HepG2 (cell line): ENCODE measurements around the gene AHNAK. TPM values are rescaled to one million over a fixed set of nuclear protein-coding genes. Genes with fewer than 3 reads are reported as not detected.

ENCODE experiments used
- ATAC-seq: fragments of 200-7000 bp; cut with Tn5 transposase; 3 replicates; pipeline ENCODE4 v1.9.1; 2020; ENCODE audit warnings: mild to moderate bottlenecking, moderate library complexity
- BruUV-seq: library from RNA; stranded (reverse); fragments of 400-500 nt; replicated peaks from 2 replicates; lab custom pipeline; 2021; lab: Mats Ljungman, UMichigan
- CTCF ChIA-PET: fragments of 300-600 bp; formaldehyde crosslinking; extraction: SDS; loops from one replicate; lab custom pipeline; 2021; ENCODE audit warnings: low total read pairs, inconsistent platforms, low intra/inter-chr PET ratio; lab: Yijun Ruan, JAX
- POLR2A ChIA-PET: fragments of 350-600 bp; sonication (Branson Sonifier 250); formaldehyde crosslinking; loops from one replicate; lab custom pipeline; 2020; ENCODE audit warnings: antibody characterized with exemption, inconsistent platforms; lab: Yijun Ruan, JAX
- DNase-seq: peaks from one replicate; pipeline ENCODE4 v3.0.0-alpha.2; 2015; ENCODE audit warnings: low spot score
- FAIRE-seq: peaks from 3 replicates; lab custom pipeline; 2011; peaks lifted over from hg19 to GRCh38; lab: Jason Lieb, UNC
- H2AFZ ChIP-seq: one replicate; pipeline ENCODE4 v1.6.1; 2011; ENCODE audit warnings: low read length, inconsistent platforms
- H3K27ac ChIP-seq: fragments of 300-600 bp; 3 replicates; pipeline ENCODE4 v1.8.0; 2011; ENCODE audit warnings: mixed run types, mild to moderate bottlenecking, mixed read lengths, low read length, inconsistent platforms; ENCODE audit not compliant: insufficient read depth; ENCODE audit errors: extremely low read length
- H3K27me3 ChIP-seq, 2 experiments: fragments of 200-600 bp in 1 of 2; 2 replicates in 1 of 2; 3 replicates in 1 of 2; pipeline versions ENCODE4 v1.6.0 to v1.8.0; 2011; ENCODE audit warnings: low read length in 2 of 2, mild to moderate bottlenecking in 2 of 2, moderate library complexity in 2 of 2, inconsistent platforms in 1 of 2; ENCODE audit not compliant: insufficient read depth in 2 of 2, control insufficient read depth in 1 of 2
- H3K36me3 ChIP-seq, 2 experiments: fragments of 200-600 bp in 1 of 2; replicated peaks in 1 of 2; 2 replicates in 1 of 2; 3 replicates in 1 of 2; pipeline versions ENCODE4 v1.5.1 to v1.8.0; 2011; ENCODE audit warnings: low read length in 2 of 2, inconsistent platforms in 1 of 2; ENCODE audit not compliant: insufficient read depth in 2 of 2, control insufficient read depth in 1 of 2
- H3K4me1 ChIP-seq: 2 replicates; pipeline ENCODE4 v1.5.1; 2012; ENCODE audit warnings: low read length, inconsistent platforms; ENCODE audit not compliant: insufficient read depth
- H3K4me2 ChIP-seq: 2 replicates; pipeline ENCODE4 v1.6.0; 2011; ENCODE audit warnings: low read depth, low read length, inconsistent platforms
- H3K4me3 ChIP-seq, 3 experiments: fragments of 200-600 bp in 1 of 3; sonication (generic), shearing (Covaris generic) in 1 of 3; replicated peaks in 1 of 3; 2 replicates each; pipeline ENCODE4 v1.5.1; 2011 to 2016; ENCODE audit warnings: low read length in 3 of 3, inconsistent platforms in 2 of 3, low read depth in 2 of 3, mild to moderate bottlenecking in 2 of 3, control low read depth in 1 of 3, mixed read lengths in 1 of 3; ENCODE audit not compliant: insufficient read depth in 1 of 3
- H3K79me2 ChIP-seq: one replicate; pipeline ENCODE4 v1.6.1; 2011; ENCODE audit warnings: low read length, inconsistent platforms; ENCODE audit not compliant: insufficient read depth
- H3K9ac ChIP-seq: 2 replicates; pipeline ENCODE4 v1.6.0; 2011; ENCODE audit warnings: mild to moderate bottlenecking, low read depth, low read length, inconsistent platforms; ENCODE audit not compliant: insufficient read depth
- H3K9me3 ChIP-seq: 2 replicates; pipeline ENCODE4 v1.5.1; 2012; ENCODE audit warnings: mild to moderate bottlenecking, low read length
- H4K20me1 ChIP-seq: 2 replicates; pipeline ENCODE4 v1.6.0; 2011; ENCODE audit warnings: inconsistent platforms, mild to moderate bottlenecking, low read length, moderate library complexity; ENCODE audit not compliant: insufficient read depth
- THAP9 ChIP-seq: sonication (generic); formaldehyde crosslinking; IDR thresholded peaks from 2 replicates; pipeline ENCODE4; 2020; ENCODE audit warnings: missing genetic modification reagents, mild to moderate bottlenecking, borderline replicate concordance
- ZBTB38 ChIP-seq: sonication (generic); formaldehyde crosslinking; IDR thresholded peaks from 2 replicates; pipeline ENCODE4 v1.5.1; 2020; ENCODE audit warnings: mild to moderate bottlenecking, missing genetic modification reagents
- ZNF687 ChIP-seq: sonication (generic); formaldehyde crosslinking; IDR thresholded peaks from 2 replicates; pipeline ENCODE4 v1.5.1; 2020; ENCODE audit warnings: mild to moderate bottlenecking, missing genetic modification reagents, moderate library complexity
- whole genome bisulfite sequencing: methylation state at CpG from one replicate; pipeline ENCODE4 v1.1.6; 2017; ENCODE audit warnings: low lambda C conversion rate; 5-methylcytosine and 5-hydroxymethylcytosine counted together
- in situ Hi-C: cut with HindIII; loops from 2 replicates; pipeline ENCODE4 v1.10.0; 2017; ENCODE audit warnings: low pct_unique_long_range_greater_than_20kb; ENCODE audit not compliant: extremely low pct_ligation_motif_present
- intact Hi-C: fragments of 100-400 bp; cut with micrococcal nuclease; formaldehyde crosslinking; loops from one replicate; pipeline ENCODE4 v1.10.0; 2022; ENCODE audit not compliant: unreplicated experiment
- polyA plus RNA-seq, 8 experiments: library from polyadenylated mRNA; depleted of rRNA in 3 of 8; stranded (reverse) in 7 of 8; unstranded in 1 of 8; fragments of >200 nt; fragmentation: Illumina TruSeq in 4 of 8; extraction: Trizol in 4 of 8; gene quantifications; 2 replicates each; pipeline versions ENCODE4 v1.2.1 to v1.2.3, GENCODE V29; 2011 to 2016; ENCODE audit warnings: low read depth in 4 of 8, missing spikeins in 1 of 8, mixed read lengths in 1 of 8; ENCODE audit not compliant: insufficient read depth in 1 of 8
- total RNA-seq, 5 experiments: library from RNA; depleted of rRNA; stranded (reverse); fragments of >200 nt; fragmentation: Illumina TruSeq; extraction: Trizol; gene quantifications; 2 replicates each; pipeline ENCODE4 v1.2.3, GENCODE V29; 2016; ENCODE audit warnings: low read depth in 1 of 5

Gene AHNAK
- total and polyA plus RNA-seq, 2 of the 13 experiments (the other 11 are each of a cell fraction or from before 2014, with no cell fraction given): 23.4 to 25.0 TPM

DNA sequence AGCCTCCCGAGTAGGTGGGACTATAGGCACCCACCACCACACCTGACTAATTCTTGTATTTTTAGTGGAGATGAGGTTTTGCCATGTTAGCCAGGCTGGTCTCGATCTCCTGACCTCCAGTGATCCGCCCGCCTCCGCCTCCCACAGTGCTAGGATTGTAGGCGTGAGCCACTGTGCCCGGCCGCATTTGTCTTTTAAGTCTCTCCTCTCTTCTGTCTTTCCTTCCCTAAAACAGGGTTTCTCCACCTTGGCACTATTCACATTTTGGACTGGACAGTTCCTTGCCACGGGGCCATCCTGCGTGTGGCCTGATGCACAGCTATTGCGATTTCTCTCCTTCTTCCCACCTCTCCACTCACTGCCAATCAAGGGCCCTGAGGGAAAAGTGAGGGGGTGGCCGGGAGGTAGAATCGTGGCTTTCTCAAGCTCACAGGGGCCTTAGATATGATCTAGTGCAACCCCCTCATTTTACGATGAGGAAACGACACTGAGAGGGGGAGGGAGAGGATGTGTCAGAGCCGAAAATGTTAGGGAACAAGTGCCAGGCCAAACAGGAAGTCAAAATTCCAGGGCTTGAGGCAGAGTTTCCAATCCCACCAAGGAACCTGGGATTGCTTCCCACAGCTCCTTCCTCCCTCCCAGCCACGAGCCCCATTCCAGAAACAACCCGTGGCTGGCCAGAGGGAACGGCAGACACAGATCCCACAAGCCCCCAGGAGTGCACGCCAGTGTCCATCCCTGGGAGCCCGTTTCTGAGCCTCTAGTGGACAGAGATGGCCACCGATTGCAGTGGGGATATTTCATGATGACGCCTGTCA, 106.6 kb downstream of the AHNAK start:
- no peaks in the 10 kb centered on the region for H3K9me3 ChIP-seq
- no peaks in the 10 kb centered on the region; a peak in 1 of 5 replicates for H3K27me3 ChIP-seq
- in situ Hi-C loops (no loop called here), intact Hi-C loops (no loop called here)
- TF ChIP-seq ZBTB38 (CRISPR knock-in tag) (0 out of 2 replicates have a peak, but pooled peaks have one; percentile 19), THAP9 (CRISPR knock-in tag) (no peak), ZNF687 (peak; percentile 36; the same call in 1 of the 2 replicates)
- WGBS: 77% methylated on average over 17 of the region's 23 CpGs
- FAIRE-seq (no peak), DNase-seq (no peak), ATAC-seq (no peak)
- peak overlapping the region; percentile 56 for H2AFZ ChIP-seq
- H4K20me1 ChIP-seq: no peaks in the 10 kb centered on the region
- ChIA-PET CTCF (no interaction called here), POLR2A (interaction anchor here (0.6 kb wide), 1 partner anchor 13 kb away, joined by 3 read pairs; no protein-coding TSS in a partner anchor)
- no peaks in the 10 kb centered on the region for H3K36me3 ChIP-seq
- H3K4me3 ChIP-seq: peak overlapping the region in 1 of 3 experiments; percentile 7; a peak in 1 of 6 replicates
- peaks cover 67% of the 10 kb centered on the region for H3K4me1 ChIP-seq
- H3K4me2 ChIP-seq: peak overlapping the region; percentile 16; the same call in 1 of the 2 replicates
- no TSS peak for BruUV-seq
- H3K27ac ChIP-seq: no peak overlapping the region
- H3K9ac ChIP-seq: no peak overlapping the region
- no peaks in the 10 kb centered on the region for H3K79me2 ChIP-seq
